Trophoblast cell (in vitro differentiated cells and primary cell): ENCODE measurements around the gene LYSMD3.

Source experiments
- DNase-seq, 2 donors: peaks; one replicate each; pipeline ENCODE4 v3.0.0-alpha.2; 2016
- H2AFZ ChIP-seq: 2 replicates; pipeline ENCODE4 v1.6.1; 2013; ENCODE audit warnings: low read length, moderate library complexity, mild to moderate bottlenecking; ENCODE audit not compliant: insufficient read depth, poor library complexity
- H2AK5ac ChIP-seq: 2 replicates; pipeline ENCODE4 v1.6.1; 2013; ENCODE audit warnings: mild to moderate bottlenecking, low read length
- H2BK120ac ChIP-seq: 2 replicates; pipeline ENCODE4 v1.6.1; 2013; ENCODE audit warnings: low read length, mild to moderate bottlenecking, moderate library complexity; ENCODE audit not compliant: insufficient read depth, poor library complexity
- H2BK12ac ChIP-seq: 2 replicates; pipeline ENCODE4 v1.6.1; 2013; ENCODE audit warnings: mild to moderate bottlenecking, low read length, moderate library complexity
- H2BK5ac ChIP-seq: 2 replicates; pipeline ENCODE4 v1.6.1; 2013; ENCODE audit warnings: low read length, low read depth, moderate library complexity, mild to moderate bottlenecking; ENCODE audit not compliant: poor library complexity
- H3K14ac ChIP-seq: 2 replicates; pipeline ENCODE4 v1.6.1; 2013; ENCODE audit warnings: mild to moderate bottlenecking, low read length
- H3K18ac ChIP-seq: 2 replicates; pipeline ENCODE4 v1.6.1; 2013; ENCODE audit warnings: mild to moderate bottlenecking, low read length
- H3K23ac ChIP-seq: 2 replicates; pipeline ENCODE4 v1.6.1; 2013; ENCODE audit warnings: low read length
- H3K27ac ChIP-seq: 2 replicates; pipeline ENCODE4 v1.5.1; 2013; ENCODE audit warnings: low read depth, mild to moderate bottlenecking, inconsistent platforms, low read length, moderate library complexity
- H3K27me3 ChIP-seq: 2 replicates; pipeline ENCODE4 v1.6.1; 2013; ENCODE audit warnings: inconsistent platforms, mild to moderate bottlenecking, low read length, moderate library complexity; ENCODE audit not compliant: insufficient read depth
- H3K36me3 ChIP-seq, 2 experiments: 1 replicate in 1 of 2; 2 replicates in 1 of 2; pipeline ENCODE4 v1.6.1; 2013; ENCODE audit warnings: low read length in 2 of 2, mild to moderate bottlenecking in 2 of 2, moderate library complexity in 1 of 2; ENCODE audit not compliant: insufficient read depth in 2 of 2, control insufficient read depth in 1 of 2
- H3K4ac ChIP-seq: 2 replicates; pipeline ENCODE4 v1.6.1; 2013; ENCODE audit warnings: low read depth, mild to moderate bottlenecking, low read length, moderate library complexity
- H3K4me1 ChIP-seq, 2 experiments: 1 replicate in 1 of 2; 2 replicates in 1 of 2; pipeline ENCODE4 v1.6.1; 2013; ENCODE audit warnings: low read length in 2 of 2, mild to moderate bottlenecking in 2 of 2, moderate library complexity in 1 of 2; ENCODE audit not compliant: insufficient read depth in 2 of 2, control insufficient read depth in 1 of 2
- H3K4me2 ChIP-seq: 2 replicates; pipeline ENCODE4 v1.6.1; 2013; ENCODE audit warnings: inconsistent platforms, mild to moderate bottlenecking, low read length, moderate library complexity
- H3K4me3 ChIP-seq: 2 replicates; pipeline ENCODE4 v1.5.1; 2013; ENCODE audit warnings: mild to moderate bottlenecking, low read depth, low read length, inconsistent platforms
- H3K79me1 ChIP-seq: one replicate; pipeline ENCODE4 v1.6.1; 2013; ENCODE audit warnings: low read length
- H3K79me2 ChIP-seq: 2 replicates; pipeline ENCODE4 v1.6.1; 2013; ENCODE audit warnings: low read length, mild to moderate bottlenecking; ENCODE audit not compliant: control insufficient read depth, insufficient read depth, poor library complexity
- H3K9ac ChIP-seq: 2 replicates; pipeline ENCODE4 v1.6.1; 2013; ENCODE audit warnings: mild to moderate bottlenecking, low read length
- H3K9me3 ChIP-seq: 2 replicates; pipeline ENCODE4 v1.6.1; 2013; ENCODE audit warnings: low read depth, mild to moderate bottlenecking, control low read depth, inconsistent platforms, low read length; ENCODE audit not compliant: insufficient read depth
- H4K12ac ChIP-seq: 2 replicates; pipeline ENCODE4 v1.6.1; 2013; ENCODE audit warnings: low read depth, mild to moderate bottlenecking, low read length, moderate library complexity
- H4K8ac ChIP-seq: 2 replicates; pipeline ENCODE4 v1.6.1; 2013; ENCODE audit warnings: low read depth, mild to moderate bottlenecking, low read length, moderate library complexity
- H4K91ac ChIP-seq: one replicate; pipeline ENCODE4 v1.6.1; 2013; ENCODE audit warnings: low read depth, mild to moderate bottlenecking, low read length, moderate library complexity
- WGBS: extraction: QIAGEN DNeasy Blood & Tissue Kit; methylation state at CpG from one replicate; pipeline ENCODE4 v1.1.7; 2013; ENCODE audit warnings: missing lambda C conversion rate; ENCODE audit not compliant: insufficient read length, insufficient coverage; ENCODE audit errors: extremely low coverage; 5-methylcytosine and 5-hydroxymethylcytosine counted together

The LYSMD3 gene

GRCh38 chr5:90545511-90545910, 16.1 kb upstream of the LYSMD3 start:
- H3K4me2 ChIP-seq: no peak overlapping the region
- H3K9me3 ChIP-seq: no peaks in the 10 kb centered on the region
- H3K27ac ChIP-seq: no peak overlapping the region
- H4K91ac ChIP-seq: no peak overlapping the region
- H3K9ac ChIP-seq: no peak overlapping the region
- no peak overlapping the region for H3K4ac ChIP-seq
- H3K23ac ChIP-seq: no peak overlapping the region
- no peak overlapping the region for H2BK12ac ChIP-seq
- no peak overlapping the region for H3K14ac ChIP-seq
- H3K79me1 ChIP-seq: no peaks in the 10 kb centered on the region
- no peak overlapping the region for H2BK120ac ChIP-seq
- no peak overlapping the region for H2AFZ ChIP-seq
- no peak overlapping the region for H3K18ac ChIP-seq
- H3K79me2 ChIP-seq: no peaks in the 10 kb centered on the region
- no peak overlapping the region for H4K12ac ChIP-seq
- no CpG with 5 or more reads among the region's 2 CpGs for WGBS
- no peak for DNase-seq
- H3K4me1 ChIP-seq: no peaks in the 10 kb centered on the region
- H2BK5ac ChIP-seq: no peak overlapping the region
- H2AK5ac ChIP-seq: no peak overlapping the region
- H3K4me3 ChIP-seq: no peak overlapping the region
- no peaks in the 10 kb centered on the region for H3K36me3 ChIP-seq
- no peaks in the 10 kb centered on the region for H3K27me3 ChIP-seq
- no peak overlapping the region for H4K8ac ChIP-seq

- Histone ChIP-seq H3K4me2 (no peak overlapping the region), H2BK120ac (no peak overlapping the region), H3K27ac (no peak overlapping the region), H2AFZ (no peak overlapping the region), H2BK12ac (no peak overlapping the region), H3K9ac (no peak overlapping the region), H2BK5ac (no peak overlapping the region), H3K4ac (no peak overlapping the region), H3K27me3 (no peaks in the 10 kb centered on the region), H4K12ac (no peak overlapping the region), H3K79me1 (no peaks in the 10 kb centered on the region), H3K79me2 (no peaks in the 10 kb centered on the region), H4K91ac (no peak overlapping the region), H3K23ac (no peak overlapping the region), H3K18ac (no peak overlapping the region), H3K4me3 (no peak overlapping the region), H3K36me3 (no peaks in the 10 kb centered on the region), H3K14ac (no peak overlapping the region), H4K8ac (no peak overlapping the region), H3K9me3 (no peaks in the 10 kb centered on the region), H3K4me1 (no peaks in the 10 kb centered on the region), H2AK5ac (no peak overlapping the region)
- no CpG with 5 or more reads among the region's 4 CpGs for WGBS
- no peak for DNase-seq
Observed at GRCh38 chr5:90542827-90543519, 13.6 kb upstream of the LYSMD3 start.

GRCh38 chr5:90534922-90535321, 5.5 kb upstream of the LYSMD3 start:
- Histone ChIP-seq H4K91ac (no peak overlapping the region), H3K4me3 (no peak overlapping the region), H2BK12ac (no peak overlapping the region), H3K4ac (no peak overlapping the region), H3K27ac (no peak overlapping the region), H4K12ac (no peak overlapping the region), H2BK5ac (no peak overlapping the region), H3K79me2 (no peaks in the 10 kb centered on the region), H3K4me1 (no peaks in the 10 kb centered on the region), H3K9ac (no peak overlapping the region), H3K14ac (no peak overlapping the region), H2AFZ (no peak overlapping the region), H2AK5ac (no peak overlapping the region), H2BK120ac (no peak overlapping the region), H3K23ac (no peak overlapping the region), H3K36me3 (no peaks in the 10 kb centered on the region), H3K79me1 (peaks cover under 1% of the 10 kb centered on the region), H3K9me3 (no peaks in the 10 kb centered on the region), H3K18ac (no peak overlapping the region), H4K8ac (no peak overlapping the region), H3K27me3 (no peaks in the 10 kb centered on the region), H3K4me2 (no peak overlapping the region)
- no CpG with 5 or more reads among the region's 3 CpGs for WGBS
- DNase-seq: no peak

- Histone ChIP-seq H3K4me2 (no peak overlapping the region), H2BK120ac (no peak overlapping the region), H4K12ac (no peak overlapping the region), H4K8ac (no peak overlapping the region), H2BK5ac (no peak overlapping the region), H4K91ac (no peak overlapping the region), H3K36me3 (no peaks in the 10 kb centered on the region), H3K79me2 (peaks cover 7% of the 10 kb centered on the region), H3K18ac (no peak overlapping the region), H3K4me3 (no peak overlapping the region), H2AFZ (no peak overlapping the region), H2BK12ac (no peak overlapping the region), H3K27ac (no peak overlapping the region), H3K23ac (no peak overlapping the region), H3K9me3 (no peaks in the 10 kb centered on the region), H2AK5ac (no peak overlapping the region), H3K9ac (no peak overlapping the region), H3K14ac (no peak overlapping the region), H3K27me3 (no peaks in the 10 kb centered on the region), H3K4ac (no peak overlapping the region), H3K79me1 (peaks cover 6% of the 10 kb centered on the region), H3K4me1 (no peaks in the 10 kb centered on the region)
- no peak for DNase-seq
- WGBS: no CpG with 5 or more reads among the region's 3 CpGs
Observed at GRCh38 chr5:90533794-90534193, 4.4 kb upstream of the LYSMD3 start.
